Activated naive CD4-positive, alpha-beta T cell treated with anti-CD3 and anti-CD28 coated beads, Interleukin-2, amount 50 U/mL, for 16 hours (primary cell): Measurements from ENCODE around the gene ZNF385C.
"Not testable (repeated sequence)": the region's sequence is repeated elsewhere in the genome, so short reads cannot be mapped to it uniquely, and the experiment has no call there.

ENCODE experiments used
- DNase-seq: peaks from one replicate; pipeline ENCODE4 v3.0.0-alpha.2; 2020

Gene ZNF385C

DNA sequence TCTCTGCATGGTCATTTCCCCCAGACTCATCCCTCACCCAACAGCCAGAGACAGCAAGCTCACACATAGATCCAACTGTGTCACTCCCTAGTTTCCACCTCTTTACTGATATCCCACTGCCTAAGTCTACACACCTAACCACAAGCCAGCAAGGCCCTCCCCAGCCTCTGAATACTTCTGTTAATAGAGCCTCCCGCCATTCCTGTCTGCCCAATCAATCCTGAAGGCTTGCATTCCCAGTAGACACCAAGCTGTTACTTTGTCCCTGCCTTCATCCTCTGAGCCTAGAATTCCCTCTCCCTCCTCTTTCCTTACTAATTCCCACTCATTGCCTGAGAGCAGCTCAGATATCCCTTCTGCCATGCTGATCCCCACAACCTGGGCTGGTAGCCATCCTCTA lies 52.6 kb downstream of the ZNF385C start:
- no peak for DNase-seq

DNA sequence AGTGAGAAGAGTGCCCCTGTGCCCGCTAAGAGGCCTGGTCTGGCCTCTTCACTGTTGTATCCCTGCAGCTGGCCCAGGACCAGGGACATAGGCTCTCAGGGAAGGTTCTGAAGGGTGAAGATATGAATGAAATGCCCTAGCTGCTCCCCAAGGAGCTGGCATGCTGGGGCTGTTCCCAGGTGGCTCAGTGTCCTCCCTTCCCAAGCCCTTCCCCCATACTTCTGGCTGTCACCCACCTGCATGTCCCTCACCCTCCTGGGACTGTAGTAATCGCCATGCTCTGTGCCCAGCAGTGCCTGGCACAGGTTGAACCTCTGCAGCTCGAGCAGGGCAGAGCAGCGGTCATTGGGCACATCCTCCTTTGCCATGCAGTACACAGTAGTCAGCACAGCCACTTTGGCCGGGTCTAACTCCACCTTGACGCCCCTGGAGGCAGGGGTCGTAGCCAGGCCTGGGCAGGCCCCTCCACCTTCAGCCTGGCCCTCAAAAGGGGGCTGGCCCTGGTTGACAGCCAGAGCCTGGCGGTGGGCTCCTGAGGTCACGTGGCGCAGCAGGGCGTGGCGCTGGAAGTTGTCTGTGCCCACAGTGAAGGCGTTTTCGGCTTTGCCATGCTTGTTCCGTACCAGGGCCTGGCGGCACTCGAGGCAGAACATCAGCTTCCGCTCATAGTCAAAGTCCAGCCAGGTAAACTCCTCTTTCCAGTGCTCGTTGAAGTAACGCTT lies 55.5 kb downstream of the ZNF385C start:
- DNase-seq, result no peak

DNA sequence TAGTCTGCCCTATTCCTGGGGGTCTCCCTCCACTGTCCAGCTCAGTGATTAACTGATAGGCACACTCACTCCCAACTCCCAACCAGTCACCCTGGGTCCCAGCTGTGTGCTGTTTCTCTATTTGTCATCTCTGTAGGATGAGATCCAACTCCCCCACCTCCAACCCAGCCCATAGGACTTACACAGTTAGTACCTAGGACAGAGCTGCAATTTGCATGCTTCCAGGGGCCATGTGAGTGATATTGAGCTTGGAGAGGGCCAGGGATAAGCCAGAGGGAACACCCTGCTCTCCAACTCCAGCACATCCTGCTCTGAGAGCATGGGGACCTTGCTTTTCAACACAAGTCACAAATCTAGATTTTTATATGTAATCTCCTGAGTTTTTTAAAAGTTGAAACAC lies 56.7 kb downstream of the ZNF385C start:
- no peak for DNase-seq

DNA sequence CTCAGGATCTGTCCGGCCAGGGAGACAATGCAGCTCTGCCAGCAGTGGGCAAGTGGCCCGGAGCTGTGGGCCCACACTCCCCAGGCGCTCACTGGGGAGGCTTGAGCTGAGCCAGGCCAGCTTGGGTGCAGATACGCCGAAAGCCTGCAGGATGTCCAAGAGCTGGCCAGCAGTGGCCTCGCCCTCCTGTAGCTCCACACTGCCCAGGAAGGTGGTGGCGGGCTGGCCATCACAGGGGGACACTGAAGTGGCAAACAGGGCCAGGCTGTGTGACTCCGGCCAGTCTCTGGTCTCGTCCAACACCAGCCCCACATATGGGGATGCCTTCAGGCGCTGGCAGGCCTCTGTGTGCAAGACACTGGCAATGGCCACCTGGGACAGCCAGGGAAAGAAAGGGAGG lies 57.5 kb downstream of the ZNF385C start:
- DNase-seq, result no peak

DNA sequence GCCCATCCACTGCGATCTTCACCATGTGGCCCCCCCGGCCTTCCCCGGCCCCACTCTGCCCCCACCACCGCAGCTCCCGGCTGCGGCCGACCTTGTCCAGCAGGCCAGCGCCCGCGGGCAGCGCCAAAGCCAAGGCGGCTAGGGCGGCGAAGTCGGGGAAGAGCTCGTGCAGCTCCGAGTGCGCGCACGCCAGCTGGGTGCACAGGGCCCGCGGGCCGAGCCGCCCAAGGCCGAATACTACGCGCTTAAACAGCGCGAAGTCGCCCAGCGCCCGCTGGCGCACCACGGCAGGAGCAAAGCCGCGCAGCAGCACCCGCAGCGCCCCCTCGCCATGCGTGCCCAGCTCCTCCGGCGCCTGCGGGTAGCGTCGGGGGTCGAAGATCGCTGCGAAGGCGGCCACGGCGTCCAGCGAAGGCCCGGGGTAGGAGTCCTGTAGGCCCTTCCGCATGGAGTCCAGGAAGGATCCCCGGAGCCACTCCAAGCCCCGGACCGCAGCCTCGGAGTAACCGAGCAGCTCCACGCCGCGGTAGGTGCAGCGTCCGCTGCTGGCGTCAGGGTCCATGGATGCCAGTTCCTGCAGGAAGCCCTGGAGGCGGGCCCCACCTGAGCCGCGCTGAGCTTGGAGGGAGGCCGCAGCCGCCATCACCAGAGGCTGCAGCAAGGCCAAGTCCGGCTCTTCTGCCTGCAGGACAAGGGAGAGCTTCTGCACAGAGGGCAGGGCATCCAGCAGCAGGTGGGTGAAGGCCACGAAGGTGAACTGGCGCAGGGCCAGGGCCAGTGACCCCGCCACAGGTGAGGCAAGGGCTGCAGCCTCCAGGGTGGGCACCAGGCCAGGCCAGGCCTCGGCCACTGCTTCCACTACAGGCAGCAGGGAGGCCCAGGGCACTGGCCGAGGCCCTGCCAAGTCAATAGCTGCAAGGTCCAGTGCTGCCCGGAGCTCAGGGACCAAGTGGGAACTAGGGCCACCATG lies 58.2 kb downstream of the ZNF385C start:
- DNase-seq, result no peak

- no peak for DNase-seq
Observed at GRCh38 chr17:42038221-42038973, 59.9 kb downstream of the ZNF385C start.

GRCh38 chr17:42034059-42034458 lies 64.2 kb downstream of the ZNF385C start:
- no peak for DNase-seq

DNA sequence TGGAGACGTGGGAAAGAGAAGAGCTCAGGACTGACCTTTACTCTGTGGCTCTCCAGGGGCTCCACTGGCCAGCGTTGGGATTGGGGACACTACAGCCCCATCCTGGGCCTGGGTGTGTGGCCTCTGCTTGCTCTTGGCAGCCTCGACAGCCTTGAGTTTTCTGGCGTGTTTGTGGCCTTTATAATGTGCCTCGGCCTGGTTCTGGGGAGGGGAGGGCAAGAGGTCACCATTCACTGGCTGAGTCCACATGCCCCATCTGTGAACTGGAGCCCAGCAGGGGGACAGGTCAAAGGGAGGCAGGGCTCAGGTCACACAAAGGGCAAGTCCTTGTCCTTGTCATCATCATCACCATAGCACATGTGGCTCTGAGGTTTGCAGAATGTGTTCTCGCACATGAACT lies 66.7 kb downstream of the ZNF385C start:
- DNase-seq, result no peak

- DNase-seq, result no peak
Observed at GRCh38 chr17:42028791-42029127, 69.5 kb downstream of the ZNF385C start.

DNA sequence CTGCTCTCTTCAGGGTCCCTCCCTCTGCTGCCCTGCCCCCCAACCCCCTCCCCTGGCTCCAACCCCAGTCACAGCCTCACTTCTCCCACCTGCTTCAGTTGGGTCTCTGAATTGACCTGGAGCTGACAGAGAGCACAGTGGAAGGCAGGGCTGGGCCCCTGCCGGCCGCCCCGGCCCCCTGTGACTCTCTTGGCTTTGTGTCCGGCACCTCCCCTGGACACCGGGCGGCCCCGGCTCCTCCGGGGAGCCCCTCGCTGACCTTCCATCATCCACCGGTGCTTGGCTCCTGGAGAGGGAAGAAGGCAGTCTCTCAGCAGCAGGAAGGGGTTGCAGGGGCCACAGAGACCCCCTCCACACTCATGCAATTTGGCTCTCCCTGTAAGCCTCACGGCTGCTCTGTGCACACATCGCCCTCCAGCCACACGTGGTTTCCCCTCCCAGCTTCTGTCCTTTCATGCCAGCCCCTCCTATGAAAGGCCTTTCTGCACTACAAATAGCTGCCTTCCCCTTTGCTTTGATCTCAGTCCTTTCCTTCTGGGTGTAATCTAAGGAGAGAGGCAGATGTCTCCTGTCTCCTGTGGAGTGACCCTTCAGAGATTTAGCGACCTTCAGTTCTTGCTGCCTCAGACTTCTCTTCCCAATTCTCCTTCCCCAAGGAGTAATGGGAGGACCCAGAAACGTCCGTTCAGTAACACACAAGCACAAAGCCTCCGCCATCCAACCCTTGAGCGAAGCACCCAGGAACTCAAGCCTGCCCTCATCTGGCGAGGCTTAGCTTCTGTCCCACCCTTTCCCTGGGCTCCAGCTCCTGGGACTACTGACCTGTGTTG lies 70.1 kb downstream of the ZNF385C start:
- no peak for DNase-seq

GRCh38 chr17:42027590-42027889 lies 70.7 kb downstream of the ZNF385C start:
- no peak for DNase-seq

DNA sequence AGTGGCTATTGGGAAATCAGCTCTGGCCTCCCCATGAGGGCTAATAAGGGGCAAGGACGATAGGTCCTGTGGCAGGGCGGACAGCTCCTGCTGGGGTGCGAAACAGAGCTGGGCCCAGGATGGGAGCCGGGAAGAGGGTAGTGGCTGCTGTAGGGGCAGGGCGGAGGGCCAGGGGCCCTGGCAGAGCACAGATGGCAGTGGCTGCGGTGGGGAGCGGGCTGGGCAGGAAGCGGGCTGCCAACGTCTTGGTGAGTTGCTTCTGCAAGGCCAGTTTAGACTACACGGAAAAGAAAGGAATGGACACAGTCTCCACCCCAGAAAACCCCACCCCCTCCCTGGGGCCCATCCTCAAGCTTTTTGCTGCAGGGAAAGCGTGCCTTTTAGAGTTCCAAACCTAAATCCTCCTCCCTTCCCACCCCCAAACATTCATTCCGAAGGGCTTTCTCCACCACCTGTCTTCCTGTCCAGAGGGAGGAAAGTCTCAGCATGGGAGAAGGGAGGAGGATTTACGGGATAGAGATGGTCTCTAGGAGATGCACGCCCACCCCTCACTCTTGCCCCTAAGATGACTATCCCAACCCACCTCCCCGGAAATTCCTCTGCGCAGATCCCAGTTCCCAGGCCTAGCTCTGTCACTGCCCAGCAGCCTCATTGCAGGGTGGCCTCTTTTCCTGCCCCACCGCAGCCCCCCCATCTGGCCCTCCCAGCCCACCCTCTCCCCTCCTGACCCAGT lies 71.2 kb downstream of the ZNF385C start:
- no peak for DNase-seq

GRCh38 chr17:42025936-42026335 lies 72.3 kb downstream of the ZNF385C start:
- DNase-seq, result no peak

DNA sequence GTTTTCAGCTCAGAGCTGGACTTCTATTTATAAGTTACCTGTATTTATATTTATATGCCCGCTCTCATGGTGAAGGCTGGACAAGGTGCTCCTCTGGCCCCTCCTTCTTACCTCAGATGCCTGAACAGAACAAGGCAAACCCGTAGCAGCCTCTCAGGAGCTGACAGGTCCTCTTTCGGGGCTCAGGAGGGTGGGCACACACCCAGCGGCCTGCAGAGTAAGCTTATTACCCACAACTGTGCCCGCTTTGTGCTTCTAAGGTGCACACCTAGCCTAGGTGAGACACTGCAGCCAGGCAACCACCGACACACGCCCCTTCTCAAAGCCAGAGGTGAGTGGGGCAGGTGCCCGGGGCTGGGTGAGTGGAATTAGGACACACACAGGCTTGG lies 73.1 kb downstream of the ZNF385C start:
- DNase-seq, result no peak

GRCh38 chr17:42023524-42024349 lies 74.5 kb downstream of the ZNF385C start:
- DNase-seq, result no peak

DNA sequence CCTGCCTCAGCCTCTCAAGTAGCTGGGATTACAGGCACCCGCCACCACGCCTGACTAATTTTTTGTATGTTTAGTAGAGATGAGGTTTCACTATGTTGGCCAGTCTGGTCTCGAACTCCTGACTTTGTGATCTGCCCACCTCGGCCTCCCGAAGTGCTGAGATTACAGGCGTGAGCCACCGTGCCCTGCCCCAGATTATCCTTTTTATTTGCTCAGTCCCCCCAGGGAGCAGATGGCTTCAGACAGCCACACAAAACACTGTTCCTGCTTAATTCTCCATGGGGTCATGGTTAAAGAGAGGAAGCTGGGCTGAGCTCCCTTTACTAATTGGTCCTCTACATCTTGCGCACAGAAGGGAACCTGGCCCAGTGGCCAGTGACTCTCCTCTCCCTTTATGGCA lies 77.4 kb downstream of the ZNF385C start:
- DNase-seq, result not testable (repeated sequence)

DNA sequence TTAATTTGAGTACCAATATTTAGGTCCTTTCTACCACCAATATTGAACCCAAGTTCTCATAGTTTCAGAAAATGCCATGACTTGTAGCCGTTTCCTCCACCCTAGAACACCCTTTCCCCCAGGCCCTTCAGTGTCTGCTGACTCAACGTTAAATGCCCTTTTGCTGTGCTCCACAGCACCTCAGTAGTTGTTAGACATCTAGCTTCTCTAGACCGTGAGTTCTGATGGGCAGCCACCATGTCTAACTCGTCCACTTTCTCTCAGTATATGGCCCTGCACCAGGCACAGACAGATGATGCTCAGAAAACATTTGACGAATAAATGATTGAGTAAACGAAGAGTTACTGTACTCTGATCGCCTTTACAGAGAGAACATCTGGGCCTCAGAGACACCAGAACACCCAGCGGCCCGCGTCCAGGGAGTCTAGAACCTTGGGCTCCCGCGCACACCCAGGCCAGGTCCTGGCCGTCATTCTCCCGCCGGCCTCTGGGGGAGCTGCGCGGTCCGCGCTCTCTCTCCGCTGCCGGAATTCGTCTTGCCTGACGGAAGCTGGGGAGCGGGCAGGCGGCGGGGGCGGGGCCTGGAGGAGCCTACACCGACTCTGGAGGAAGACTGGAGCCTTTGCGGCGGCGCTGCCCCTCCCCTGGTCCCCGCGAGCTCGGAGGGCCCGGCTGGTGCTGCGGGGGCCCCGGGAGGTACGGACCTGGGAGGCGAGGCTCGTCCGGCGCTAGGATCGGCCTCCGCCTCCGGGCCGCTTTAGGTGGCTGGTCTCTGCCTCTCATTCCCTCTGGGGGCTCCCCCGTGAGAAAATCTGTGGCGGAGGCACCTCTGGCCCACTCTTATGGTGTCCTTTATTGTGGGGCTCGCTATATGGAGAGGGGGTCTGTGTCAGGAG lies 78.5 kb downstream of the ZNF385C start, which contains the start of gene NKIRAS2:
Gene NKIRAS2 (plus strand): TSS at position 582 of the 896 bp plus-strand sequence. CDS start 1,488 bp downstream, outside the sequence.
- DNase-seq, result peak; percentile 96

DNA sequence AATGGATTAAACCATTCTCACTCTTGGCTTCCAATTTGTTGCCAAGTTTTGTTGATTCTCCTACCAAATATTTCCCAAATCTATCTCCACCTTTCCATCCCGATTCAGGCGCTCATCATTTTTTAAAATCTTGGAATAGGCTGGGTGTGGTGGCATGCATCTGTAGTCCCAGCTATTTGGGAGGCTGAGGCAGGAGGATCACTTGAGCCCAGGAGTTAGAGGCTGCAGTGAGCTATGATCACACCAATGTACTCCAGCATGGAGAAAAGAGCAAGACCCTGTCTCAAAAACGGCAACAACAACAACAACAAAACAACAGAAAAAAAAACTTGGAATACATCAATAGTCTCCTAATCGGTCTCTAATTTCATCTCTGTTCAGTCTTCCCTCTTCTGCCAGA lies 79.3 kb downstream of the ZNF385C start:
- DNase-seq, result no peak

GRCh38 chr17:42018339-42018738 lies 79.9 kb downstream of the ZNF385C start:
- DNase-seq, result no peak

- no peak for DNase-seq
Observed at GRCh38 chr17:42017866-42018200, 80.4 kb downstream of the ZNF385C start.
